Thoracic aorta (tissue), 2 donors: ENCODE measurements around the gene MCC. TPM values are rescaled to one million over a fixed set of nuclear protein-coding genes. Genes with fewer than 3 reads are reported as not detected.

Source experiments
- ATAC-seq: fragments of 150-250 bp; one replicate; pipeline ENCODE4 v1.8.0; 2017; ENCODE audit warnings: low read depth; ENCODE audit not compliant: insufficient number of reproducible peaks, low FRiP score
- DNase-seq: peaks from one replicate; pipeline ENCODE4 v3.0.0-alpha.2; 2020; ENCODE audit warnings: low spot score
- H3K27ac ChIP-seq, 2 donors: fragments of 200-600 bp; sonication (generic); 1 replicate in 1 of 2; 2 replicates in 1 of 2; pipeline ENCODE4 v1.5.1; 2016; ENCODE audit warnings: mild to moderate bottlenecking in 2 of 2, moderate library complexity in 2 of 2
- H3K27me3 ChIP-seq: fragments of 200-600 bp; sonication (generic); replicated peaks from 2 replicates; pipeline ENCODE4 v1.6.0; 2016; ENCODE audit warnings: mild to moderate bottlenecking; ENCODE audit not compliant: insufficient read depth
- H3K36me3 ChIP-seq: fragments of 200-600 bp; sonication (generic); one replicate; pipeline ENCODE4 v1.5.1; 2016
- H3K4me1 ChIP-seq, 2 donors: fragments of 200-600 bp; sonication (generic); 1 replicate in 1 of 2; 2 replicates in 1 of 2; pipeline versions ENCODE4 v1.5.1 to v1.6.0; 2016; ENCODE audit warnings: low read depth in 2 of 2, mild to moderate bottlenecking in 1 of 2; ENCODE audit not compliant: control insufficient read depth in 1 of 2
- H3K4me3 ChIP-seq: fragments of 200-600 bp; sonication (generic); 2 replicates; pipeline ENCODE4 v1.5.1; 2016; ENCODE audit warnings: mild to moderate bottlenecking
- H3K9me3 ChIP-seq: fragments of 200-600 bp; sonication (generic); 2 replicates; pipeline ENCODE4 v1.5.1; 2016
- CTCF ChIP-seq: fragments of 200-600 bp; sonication (generic); IDR thresholded peaks from one replicate; pipeline ENCODE4 v1.5.1; 2019; ENCODE audit warnings: antibody characterized with exemption
- total RNA-seq, 2 donors: library from RNA; depleted of rRNA; stranded (reverse); fragments of >200 nt; gene quantifications; one replicate each; pipeline versions ENCODE4 v1.1.0 to v1.2.3, GENCODE V29; 2016

MCC gene
- total RNA-seq, 2 donors from 2014 or later: 14.6 to 27.2 TPM

GRCh38 chr5:113133211-113133975 is 354.9 kb downstream of the MCC start:
- ATAC-seq: no peak
- TF ChIP-seq CTCF: no peak
- Histone ChIP-seq H3K27ac (no peak overlapping the region), H3K27me3 (no peaks in the 10 kb centered on the region), H3K36me3 (no peaks in the 10 kb centered on the region), H3K4me1 (no peaks in the 10 kb centered on the region), H3K4me3 (no peak overlapping the region), H3K9me3 (no peaks in the 10 kb centered on the region)
- no peak for DNase-seq

- H3K9me3 ChIP-seq: no peaks in the 10 kb centered on the region
- no peaks in the 10 kb centered on the region for H3K36me3 ChIP-seq
- H3K27ac ChIP-seq: no peak overlapping the region
- H3K27me3 ChIP-seq: no peaks in the 10 kb centered on the region
- ATAC-seq (no peak), DNase-seq (no peak)
- H3K4me1 ChIP-seq: no peaks in the 10 kb centered on the region
- no peak overlapping the region for H3K4me3 ChIP-seq
- TF ChIP-seq CTCF: no peak
These were observed 355.7 kb downstream of the MCC start for GRCh38 chr5:113132564-113132963.

GRCh38 chr5:113128641-113129330 is 359.5 kb downstream of the MCC start:
- Histone ChIP-seq H3K36me3 (no peaks in the 10 kb centered on the region), H3K9me3 (no peaks in the 10 kb centered on the region), H3K4me3 (no peak overlapping the region), H3K27ac (no peak overlapping the region), H3K27me3 (no peaks in the 10 kb centered on the region), H3K4me1 (no peaks in the 10 kb centered on the region)
- no peak for ATAC-seq
- DNase-seq: no peak
- no peak for TF ChIP-seq CTCF

- Histone ChIP-seq H3K4me1 (no peaks in the 10 kb centered on the region), H3K9me3 (no peaks in the 10 kb centered on the region), H3K27me3 (no peaks in the 10 kb centered on the region), H3K4me3 (no peak overlapping the region), H3K36me3 (no peaks in the 10 kb centered on the region), H3K27ac (no peak overlapping the region)
- ATAC-seq (no peak), DNase-seq (no peak)
- no peak for TF ChIP-seq CTCF
These were observed 360.2 kb downstream of the MCC start for GRCh38 chr5:113128082-113128481.

- H3K27ac ChIP-seq: no peak overlapping the region
- H3K9me3 ChIP-seq: no peaks in the 10 kb centered on the region
- H3K36me3 ChIP-seq: no peaks in the 10 kb centered on the region
- H3K4me1 ChIP-seq: no peaks in the 10 kb centered on the region
- DNase-seq: no peak
- TF ChIP-seq CTCF: no peak
- ATAC-seq: no peak
- no peak overlapping the region for H3K4me3 ChIP-seq
- no peaks in the 10 kb centered on the region for H3K27me3 ChIP-seq
These were observed 361.2 kb downstream of the MCC start for GRCh38 chr5:113127021-113127420.
